ENCODE measurements around the gene SMARCC2. TPM values are rescaled to one million over a fixed set of nuclear protein-coding genes. Genes with fewer than 3 reads are reported as not detected.

SMARCC2 gene
- total and polyA plus RNA-seq, 2 of the 13 experiments (the other 11 are each of a cell fraction or from before 2014, with no cell fraction given): 21.3 to 24.1 TPM

- TF ChIP-seq ZXDC (CRISPR knock-in tag; IDR thresholded peaks at IDR 0.05) (no peak), ZBTB3 (CRISPR knock-in tag; IDR thresholded peaks at IDR 0.05; ENCODE audit: borderline replicate concordance, low read depth) (no peak), RELA (CRISPR knock-in tag; IDR thresholded peaks at IDR 0.05) (no peak), CREB3 (CRISPR knock-in tag; IDR thresholded peaks at IDR 0.05) (no peak), ZBTB46 (CRISPR knock-in tag; IDR thresholded peaks at IDR 0.05; ENCODE audit: borderline replicate concordance) (no peak), ATF3 (CRISPR knock-in tag; IDR thresholded peaks at IDR 0.05) (no peak), NPAS2 (CRISPR knock-in tag; IDR thresholded peaks at IDR 0.05; ENCODE audit: borderline replicate concordance) (no peak), ZNF136 (CRISPR knock-in tag; IDR thresholded peaks at IDR 0.05; ENCODE audit: low read depth) (0 out of 2 replicates have a peak, but pooled peaks have one; percentile 4), ZNF619 (CRISPR knock-in tag; IDR thresholded peaks at IDR 0.05) (no peak), MTERF4 (CRISPR knock-in tag; IDR thresholded peaks at IDR 0.05) (no peak), SNAPC4 (CRISPR knock-in tag; IDR thresholded peaks at IDR 0.05) (peak; percentile 34; the same call in 1 of the 2 replicates), PRDM15 (CRISPR knock-in tag; IDR thresholded peaks at IDR 0.05) (no peak)
Measured at GRCh38 chr12:56127485-56127887, 61.8 kb downstream of the SMARCC2 start (continued).
